Upper lobe of left lung (tissue), 6 donors: ENCODE data around the gene PPP1R13L. TPM values are rescaled to one million over a fixed set of nuclear protein-coding genes. Genes with fewer than 3 reads are reported as not detected.

Experiments used
- ATAC-seq, 2 donors: fragments of 200-7000 bp; cut with Tn5 transposase; one replicate each; pipeline ENCODE4 v1.9.1; 2022; ENCODE audit warnings: mild to moderate bottlenecking in 2 of 2, moderate library complexity in 2 of 2; ENCODE audit not compliant: low FRiP score in 2 of 2
- DNase-seq, 2 donors: peaks; one replicate each; pipeline ENCODE4 v3.0.0-alpha.2; 2019 to 2020
- H3K27ac ChIP-seq, 4 donors: fragments of 200-600 bp; sonication (generic); one replicate each; pipeline ENCODE4 v1.5.1; 2016 to 2019
- H3K27me3 ChIP-seq, 4 donors: fragments of 200-600 bp; sonication (generic); one replicate each; pipeline ENCODE4 v1.5.1; 2017 to 2019
- H3K36me3 ChIP-seq, 4 donors: fragments of 200-600 bp; sonication (generic); one replicate each; pipeline ENCODE4 v1.5.1; 2016 to 2019
- H3K4me1 ChIP-seq, 4 donors: fragments of 200-600 bp; sonication (generic); one replicate each; pipeline ENCODE4 v1.5.1; 2018 to 2019
- H3K4me3 ChIP-seq, 4 donors: fragments of 200-600 bp; sonication (generic); one replicate each; pipeline ENCODE4 v1.5.1; 2017 to 2019; ENCODE audit warnings: mild to moderate bottlenecking in 2 of 4, moderate library complexity in 1 of 4
- H3K9me3 ChIP-seq, 4 donors: fragments of 200-600 bp; sonication (generic); one replicate each; pipeline ENCODE4 v1.5.1; 2018 to 2019
- CTCF ChIP-seq, 6 experiments: fragments of 450-650 bp in 4 of 6; fragments of 200-600 bp in 2 of 6; sonication (generic) in 2 of 6; IDR thresholded peaks; one replicate each; pipeline ENCODE4 v1.5.1; 2016 to 2019; ENCODE audit warnings: antibody characterized with exemption in 6 of 6
- EP300 ChIP-seq, 4 donors: sonication (generic); formaldehyde crosslinking; IDR thresholded peaks; one replicate each; pipeline ENCODE4 v1.5.1; 2017; ENCODE audit warnings: antibody characterized with exemption in 4 of 4, control low read depth in 2 of 4
- POLR2A ChIP-seq, 4 donors: fragments of 450-650 bp; IDR thresholded peaks; one replicate each; pipeline ENCODE4 v1.5.1; 2016 to 2017; ENCODE audit warnings: antibody characterized with exemption in 4 of 4, mild to moderate bottlenecking in 2 of 4
- POLR2AphosphoS5 ChIP-seq, 2 donors: sonication (generic); formaldehyde crosslinking; IDR thresholded peaks; one replicate each; pipeline ENCODE4 v1.5.1; 2017; ENCODE audit warnings: antibody characterized with exemption in 2 of 2
- WGBS, 2 donors: methylation state at CpG; one replicate each; pipeline ENCODE4 v1.1.5; 2017 to 2018; 5-methylcytosine and 5-hydroxymethylcytosine counted together
- total RNA-seq, 6 donors: library from RNA; depleted of rRNA in 4 of 6; stranded (reverse); fragments of >200 nt in 4 of 6; gene quantifications; one replicate each; pipeline versions ENCODE4 v1.1.0 to v1.2.1, GENCODE V29; 2016 to 2021
- donor health status: DM: no; HTN: no; CAD: no; lungs with moderate emphysema.
- donor health status: DM: no; HTN: yes; CAD: no; lungs with severe emphysema.

The PPP1R13L gene
- total RNA-seq, 6 donors from 2014 or later: 27.8 to 76.2 (median 57.5) TPM

- 96 to 100% methylated on average over 4 of the region's 4 CpGs for WGBS, 2 donors
- no peak for TF ChIP-seq POLR2A (IDR thresholded peaks at IDR 0.05)
- no peak for TF ChIP-seq POLR2AphosphoS5 (IDR thresholded peaks at IDR 0.05)
- no peak for TF ChIP-seq CTCF (IDR thresholded peaks at IDR 0.05)
- no peak for TF ChIP-seq EP300 (IDR thresholded peaks at IDR 0.05)
- Histone ChIP-seq H3K4me3 (no peak overlapping the region), H3K4me1 (peaks cover 6 to 17% (median 11%) of the 10 kb centered on the region in 4 donors), H3K27ac (no peak overlapping the region), H3K9me3 (no peaks in the 10 kb centered on the region), H3K27me3 (no peaks in the 10 kb centered on the region), H3K36me3 (peaks cover 0 to 22% (median 4%) of the 10 kb centered on the region in 4 donors)
- no peak for ATAC-seq
- DNase-seq: no peak
These were observed 36.7 kb downstream of the PPP1R13L start for GRCh38 chr19:45368127-45368526.

GRCh38 chr19:45364696-45365095 is 40.2 kb downstream of the PPP1R13L start:
- Histone ChIP-seq H3K4me1 (peaks cover 3 to 7% (median 5%) of the 10 kb centered on the region in 4 donors), H3K27me3 (no peaks in the 10 kb centered on the region), H3K9me3 (no peaks in the 10 kb centered on the region), H3K4me3 (no peak overlapping the region), H3K36me3 (peaks cover 0 to 37% (median 20%) of the 10 kb centered on the region in 4 donors), H3K27ac (no peak overlapping the region)
- WGBS, 2 donors: 98 to 99% methylated on average over 6 to 12 of the region's 12 CpGs
- no peak for TF ChIP-seq EP300 (IDR thresholded peaks at IDR 0.05)
- DNase-seq (no peak), ATAC-seq (no peak)

- no peak for DNase-seq
- H3K9me3 ChIP-seq: no peaks in the 10 kb centered on the region
- no peak overlapping the region for H3K4me3 ChIP-seq
- peak in 1 of 2 donors; percentile 6 for ATAC-seq
- no peak for TF ChIP-seq EP300 (IDR thresholded peaks at IDR 0.05)
- no peak for TF ChIP-seq POLR2AphosphoS5 (IDR thresholded peaks at IDR 0.05)
- H3K4me1 ChIP-seq: no peaks in the 10 kb centered on the region
- 92% methylated on average over 29 to 33 of the region's 44 CpGs for WGBS, 2 donors
- peaks cover 0 to 42% (median 22%) of the 10 kb centered on the region in 4 donors for H3K36me3 ChIP-seq
- no peak overlapping the region for H3K27ac ChIP-seq
- no peaks in the 10 kb centered on the region for H3K27me3 ChIP-seq
These were observed 40.9 kb downstream of the PPP1R13L start for GRCh38 chr19:45363861-45364459.

DNA sequence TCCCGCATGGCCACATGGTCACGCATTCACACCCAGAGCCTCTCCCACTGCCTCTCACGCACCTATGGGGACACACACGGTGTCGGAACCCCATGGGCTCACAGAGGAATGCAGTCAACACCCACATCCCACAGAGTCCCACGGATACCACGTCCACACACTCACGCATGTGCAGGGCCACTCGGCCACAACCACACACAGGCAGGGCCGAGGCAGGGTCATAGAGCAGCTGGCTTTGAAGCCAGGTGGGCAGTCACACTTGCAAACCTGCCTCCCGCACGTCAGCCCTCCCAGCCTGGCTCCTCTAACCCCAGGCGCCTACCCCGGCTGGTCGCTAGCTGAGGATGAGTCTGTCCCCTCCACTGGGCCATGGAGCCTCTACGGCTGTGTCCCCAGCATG is 42.6 kb downstream of the PPP1R13L start:
- WGBS, 2 donors: 95 to 98% methylated on average over 12 to 16 of the region's 16 CpGs
- no peaks in the 10 kb centered on the region for H3K27me3 ChIP-seq
- H3K27ac ChIP-seq: no peak overlapping the region
- no peak for DNase-seq
- H3K4me3 ChIP-seq: no peak overlapping the region
- ATAC-seq: no peak
- no peaks in the 10 kb centered on the region for H3K9me3 ChIP-seq
- TF ChIP-seq EP300 (IDR thresholded peaks at IDR 0.05) (no peak), CTCF (IDR thresholded peaks at IDR 0.05) (no peak), POLR2A (IDR thresholded peaks at IDR 0.05) (no peak)
- no peaks in the 10 kb centered on the region for H3K4me1 ChIP-seq
- H3K36me3 ChIP-seq: peaks cover 0 to 44% (median 25%) of the 10 kb centered on the region in 4 donors

- no peak for DNase-seq
- 93% methylated on average over 14 of the region's 14 CpGs for WGBS, 2 donors
These were observed 43.3 kb downstream of the PPP1R13L start for GRCh38 chr19:45361608-45362007.

More at GRCh38 chr19:45361608-45362007, 43.3 kb downstream of the PPP1R13L start:
- TF ChIP-seq EP300 (IDR thresholded peaks at IDR 0.05): no peak
- no peak for TF ChIP-seq POLR2AphosphoS5 (IDR thresholded peaks at IDR 0.05)
- no peak for TF ChIP-seq CTCF (IDR thresholded peaks at IDR 0.05)
- TF ChIP-seq POLR2A (IDR thresholded peaks at IDR 0.05): no peak
- no peaks in the 10 kb centered on the region for H3K9me3 ChIP-seq
- H3K4me1 ChIP-seq: no peaks in the 10 kb centered on the region
- no peaks in the 10 kb centered on the region for H3K27me3 ChIP-seq
- no peak for ATAC-seq
- no peak overlapping the region for H3K27ac ChIP-seq
- no peak overlapping the region for H3K4me3 ChIP-seq
- H3K36me3 ChIP-seq: peaks cover 0 to 49% (median 29%) of the 10 kb centered on the region in 4 donors
